WTC11 (cell line): ENCODE results near the gene PDE1A.

Source experiments
- FOXP4 ChIP-seq: sonication (generic); formaldehyde crosslinking; IDR thresholded peaks from 2 replicates; pipeline ENCODE4 v1.8.0; 2022; ENCODE audit warnings: mild to moderate bottlenecking, missing genetic modification reagents
- USF1 ChIP-seq: sonication (generic); formaldehyde crosslinking; IDR thresholded peaks from 2 replicates; pipeline ENCODE4 v1.8.0; 2022; ENCODE audit warnings: mild to moderate bottlenecking, missing genetic modification reagents
- ZNF138 ChIP-seq: sonication (generic); formaldehyde crosslinking; conservative IDR thresholded peaks from 2 replicates; pipeline ENCODE4 v1.8.1; 2022; ENCODE audit warnings: mild to moderate bottlenecking, moderate library complexity, missing genetic modification reagents

- TF ChIP-seq ZNF138 (CRISPR knock-in tag) (no peak), FOXP4 (CRISPR knock-in tag) (no peak), USF1 (no peak)
Measured at GRCh38 chr2:182301093-182301492, 125.7 kb downstream of the PDE1A start.
